ENCODE results near the gene MEGF10. TPM values are rescaled to one million over a fixed set of nuclear protein-coding genes. Genes with fewer than 3 reads are reported as not detected.

The MEGF10 gene
- total RNA-seq, 3 donors from 2014 or later: 0.48 to 14.4 (median 2.3) TPM

DNA sequence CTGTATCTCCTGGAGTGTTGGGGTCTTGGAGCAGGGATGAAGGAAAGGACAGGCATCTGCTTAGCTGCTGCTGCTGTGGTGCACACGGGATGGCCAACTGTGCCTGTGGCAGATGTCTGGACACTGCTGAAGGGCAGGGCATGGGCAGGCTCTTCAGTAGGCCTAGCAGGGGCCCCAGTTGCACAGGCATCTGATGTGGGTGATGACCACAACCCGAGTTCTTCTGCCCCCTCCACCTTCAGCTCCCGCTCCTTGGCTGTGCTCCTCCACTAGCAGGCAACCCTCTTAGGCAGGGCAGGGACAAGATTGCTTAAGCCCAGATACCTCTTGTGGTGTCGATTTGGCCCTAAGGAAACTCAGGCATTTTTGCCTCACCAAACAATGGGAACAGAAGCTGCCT lies 9.0 kb upstream of the MEGF10 start:
- no peak for DNase-seq (ENCODE audit: low spot score in 2 of 2)
- H3K27me3 ChIP-seq: peaks cover 0 to 6% of the 10 kb centered on the region in 2 donors
- no peaks in the 10 kb centered on the region for H3K36me3 ChIP-seq
- no peak overlapping the region for H3K4me3 ChIP-seq
- no peaks in the 10 kb centered on the region for H3K9me3 ChIP-seq
- TF ChIP-seq POLR2A (IDR thresholded peaks at IDR 0.05) (no peak), POLR2AphosphoS5 (IDR thresholded peaks at IDR 0.05) (no peak)
- TF ChIP-seq, protein P1, sequence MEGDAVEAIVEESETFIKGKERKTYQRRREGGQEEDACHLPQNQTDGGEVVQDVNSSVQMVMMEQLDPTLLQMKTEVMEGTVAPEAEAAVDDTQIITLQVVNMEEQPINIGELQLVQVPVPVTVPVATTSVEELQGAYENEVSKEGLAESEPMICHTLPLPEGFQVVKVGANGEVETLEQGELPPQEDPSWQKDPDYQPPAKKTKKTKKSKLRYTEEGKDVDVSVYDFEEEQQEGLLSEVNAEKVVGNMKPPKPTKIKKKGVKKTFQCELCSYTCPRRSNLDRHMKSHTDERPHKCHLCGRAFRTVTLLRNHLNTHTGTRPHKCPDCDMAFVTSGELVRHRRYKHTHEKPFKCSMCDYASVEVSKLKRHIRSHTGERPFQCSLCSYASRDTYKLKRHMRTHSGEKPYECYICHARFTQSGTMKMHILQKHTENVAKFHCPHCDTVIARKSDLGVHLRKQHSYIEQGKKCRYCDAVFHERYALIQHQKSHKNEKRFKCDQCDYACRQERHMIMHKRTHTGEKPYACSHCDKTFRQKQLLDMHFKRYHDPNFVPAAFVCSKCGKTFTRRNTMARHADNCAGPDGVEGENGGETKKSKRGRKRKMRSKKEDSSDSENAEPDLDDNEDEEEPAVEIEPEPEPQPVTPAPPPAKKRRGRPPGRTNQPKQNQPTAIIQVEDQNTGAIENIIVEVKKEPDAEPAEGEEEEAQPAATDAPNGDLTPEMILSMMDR (IDR thresholded peaks at IDR 0.05): no peak
- H3K27ac ChIP-seq: no peak overlapping the region
- H3K4me1 ChIP-seq: no peaks in the 10 kb centered on the region
- intact Hi-C loops (cut with DNase I; ENCODE audit: low total_unique reads): no loop called here

DNA sequence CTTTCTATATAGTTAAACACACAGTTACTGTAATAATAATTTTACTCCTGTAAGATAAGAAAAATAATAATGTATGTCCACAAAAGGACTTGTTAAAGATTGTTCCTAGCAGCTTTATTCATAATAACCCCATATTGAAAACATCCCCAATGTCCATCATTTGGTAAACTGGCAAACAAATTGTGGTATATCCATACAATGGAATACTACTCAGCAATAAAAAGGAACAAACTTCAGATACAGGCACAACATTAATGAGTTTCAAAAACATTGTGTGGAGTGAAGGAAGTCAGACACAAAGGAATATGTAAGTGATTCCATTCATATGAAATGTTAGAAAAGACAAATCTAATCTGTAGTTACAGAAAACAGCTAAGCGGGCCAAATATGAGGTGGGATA lies 1.9 kb upstream of the MEGF10 start:
- no peak for TF ChIP-seq POLR2A (IDR thresholded peaks at IDR 0.05)
- TF ChIP-seq POLR2AphosphoS5 (IDR thresholded peaks at IDR 0.05): no peak
- TF ChIP-seq, protein P1 (IDR thresholded peaks at IDR 0.05): no peak
- Histone ChIP-seq H3K4me1 (no peaks in the 10 kb centered on the region), H3K4me3 (no peak overlapping the region), H3K27ac (no peak overlapping the region), H3K9me3 (peaks cover 0 to 5% of the 10 kb centered on the region in 2 donors), H3K27me3 (peaks cover 0 to 18% of the 10 kb centered on the region in 2 donors), H3K36me3 (no peaks in the 10 kb centered on the region)
- DNase-seq (ENCODE audit: low spot score in 2 of 2): no peak
- intact Hi-C loops (cut with DNase I; ENCODE audit: low total_unique reads): no loop called here

DNA sequence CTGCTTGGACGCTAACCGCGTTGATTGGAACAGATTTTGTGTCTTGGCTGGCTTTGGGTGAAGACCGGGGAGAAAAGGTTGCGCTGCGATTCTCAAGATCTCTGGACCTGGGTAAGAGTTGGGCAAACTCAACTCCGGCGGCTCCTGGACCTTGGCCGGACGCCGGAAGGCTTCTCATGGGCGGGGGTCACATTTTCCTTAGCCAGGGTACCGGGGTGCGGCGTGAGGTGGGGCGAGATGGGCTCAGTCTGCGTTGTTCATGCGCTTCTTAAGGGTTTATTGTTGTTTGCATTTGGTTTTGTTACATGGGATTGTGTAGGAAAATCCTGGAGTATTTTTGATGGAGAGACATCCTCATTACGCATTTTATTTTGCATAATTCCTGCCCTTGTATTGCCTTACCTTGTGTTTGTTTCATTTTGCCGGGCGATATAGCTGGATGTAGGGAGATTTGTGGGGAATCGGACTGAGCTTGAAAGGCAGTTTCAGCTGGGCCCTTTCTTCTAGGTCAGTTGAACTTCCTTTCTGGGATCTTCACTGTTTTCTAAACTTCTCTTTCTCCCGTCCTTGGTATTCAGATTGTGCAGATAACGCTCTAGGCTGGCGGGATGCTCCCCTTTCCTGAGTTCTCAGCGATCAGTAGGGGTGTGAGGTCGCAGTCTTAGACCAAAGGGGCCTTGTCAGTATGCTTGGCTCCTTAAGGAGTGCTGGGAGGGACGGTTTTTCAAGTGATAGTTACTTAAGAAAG lies 524 bp downstream of the MEGF10 start:
- Histone ChIP-seq H3K4me3 (peak overlapping the region in 2 of 3 donors; percentile 47 to 62), H3K27me3 (peaks cover 0 to 18% of the 10 kb centered on the region in 2 donors), H3K4me1 (no peaks in the 10 kb centered on the region), H3K9me3 (peaks cover 0 to 5% of the 10 kb centered on the region in 2 donors), H3K36me3 (no peaks in the 10 kb centered on the region), H3K27ac (peak overlapping the region in 1 of 2 donors; percentile 25)
- TF ChIP-seq POLR2A (IDR thresholded peaks at IDR 0.05): no peak
- no peak for DNase-seq (ENCODE audit: low spot score in 2 of 2)
- intact Hi-C loops (cut with DNase I; ENCODE audit: low total_unique reads): no loop called here

DNA sequence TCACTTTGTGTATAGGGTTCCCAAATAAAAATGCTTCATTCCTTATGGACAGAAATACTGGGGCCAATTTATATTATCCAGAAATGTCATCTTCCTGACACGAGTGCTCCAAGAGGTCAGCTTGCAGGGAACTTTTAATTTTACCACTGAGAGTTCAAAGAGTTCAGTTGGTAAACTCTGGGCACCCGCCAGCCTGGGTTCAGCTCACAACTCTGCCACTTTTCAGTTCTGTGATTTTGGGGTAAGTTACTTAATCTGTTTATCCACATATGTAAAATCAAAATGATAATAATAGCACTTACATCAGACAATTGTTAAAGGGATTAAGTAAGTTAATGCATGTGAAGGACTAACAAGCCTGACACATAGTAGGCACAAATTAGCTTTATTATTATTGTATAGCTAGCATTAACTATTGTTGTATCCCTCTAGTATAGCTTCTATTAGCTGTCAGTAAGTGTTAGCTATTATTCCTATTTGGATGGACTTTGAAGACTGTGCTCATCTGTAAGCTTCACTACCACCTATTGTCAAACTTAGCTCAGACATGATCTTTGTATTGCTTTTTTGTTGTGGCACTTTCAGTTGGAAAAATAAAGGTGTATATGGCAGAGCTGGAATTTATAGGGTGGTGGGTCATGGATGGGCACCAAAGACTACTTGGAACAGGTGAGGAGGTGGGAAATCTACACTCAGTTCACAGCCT lies 1.6 kb downstream of the MEGF10 start:
- intact Hi-C loops (cut with DNase I; ENCODE audit: low total_unique reads): no loop called here
- H3K36me3 ChIP-seq: no peaks in the 10 kb centered on the region
- peaks cover 0 to 18% of the 10 kb centered on the region in 2 donors for H3K27me3 ChIP-seq
- H3K9me3 ChIP-seq: peaks cover 0 to 5% of the 10 kb centered on the region in 2 donors
- no peaks in the 10 kb centered on the region for H3K4me1 ChIP-seq
- H3K4me3 ChIP-seq: no peak overlapping the region
- no peak for DNase-seq (ENCODE audit: low spot score in 2 of 2)
- no peak overlapping the region for H3K27ac ChIP-seq
- TF ChIP-seq POLR2AphosphoS5 (IDR thresholded peaks at IDR 0.05): no peak
- TF ChIP-seq, protein P1 (IDR thresholded peaks at IDR 0.05): no peak
- TF ChIP-seq POLR2A (IDR thresholded peaks at IDR 0.05): no peak

DNA sequence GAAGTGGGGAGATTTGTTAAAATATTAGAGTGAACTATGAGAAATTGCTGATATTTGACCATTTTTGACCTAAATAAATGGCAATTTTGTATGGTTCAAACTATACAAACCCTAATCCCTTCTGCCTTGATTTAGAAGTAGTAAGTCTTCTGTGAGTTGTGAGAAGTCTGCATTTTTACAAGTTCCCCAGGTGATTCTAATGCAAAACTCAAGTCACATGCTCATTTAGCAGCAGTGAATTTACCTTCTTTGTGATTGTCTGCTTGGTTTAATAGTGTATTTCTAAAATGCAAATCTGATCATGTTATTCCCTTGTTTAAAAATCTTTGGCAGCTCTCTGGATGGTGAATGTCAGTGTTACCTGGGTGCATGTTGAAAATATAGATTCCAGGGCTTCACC lies 2.8 kb downstream of the MEGF10 start:
- Histone ChIP-seq H3K4me3 (no peak overlapping the region), H3K27me3 (peaks cover 0 to 18% of the 10 kb centered on the region in 2 donors), H3K4me1 (no peaks in the 10 kb centered on the region), H3K9me3 (peaks cover 0 to 5% of the 10 kb centered on the region in 2 donors), H3K27ac (no peak overlapping the region), H3K36me3 (no peaks in the 10 kb centered on the region)
- no peak for DNase-seq (ENCODE audit: low spot score in 2 of 2)
- TF ChIP-seq, protein P1 (IDR thresholded peaks at IDR 0.05): no peak
- no peak for TF ChIP-seq POLR2A (IDR thresholded peaks at IDR 0.05)
- TF ChIP-seq POLR2AphosphoS5 (IDR thresholded peaks at IDR 0.05): no peak
- intact Hi-C loops (cut with DNase I; ENCODE audit: low total_unique reads): no loop called here
